Astrocyte (in vitro differentiated cells and primary cell): Measurements from ENCODE around the gene MGAT5. TPM values are rescaled to one million over a fixed set of nuclear protein-coding genes. Genes with fewer than 3 reads are reported as not detected.

Source experiments
- DNase-seq: peaks from one replicate; pipeline ENCODE4 v3.0.0-alpha.2; 2010; ENCODE audit warnings: low read depth
- FAIRE-seq: peaks from 2 replicates; lab custom pipeline; 2011; peaks lifted over from hg19 to GRCh38; lab: Jason Lieb, UNC
- H2AFZ ChIP-seq: 2 replicates; pipeline ENCODE4 v1.6.0; 2012; ENCODE audit warnings: low read depth, low read length, inconsistent platforms
- H3K27ac ChIP-seq: 2 replicates; pipeline ENCODE4 v1.5.1; 2011; ENCODE audit warnings: low read depth, low read length, inconsistent platforms
- H3K27me3 ChIP-seq: 2 replicates; pipeline ENCODE4 v1.6.0; 2011; ENCODE audit warnings: low read length, inconsistent platforms; ENCODE audit not compliant: insufficient read depth
- H3K36me3 ChIP-seq: 2 replicates; pipeline ENCODE4 v1.5.1; 2011; ENCODE audit warnings: low read length, inconsistent platforms; ENCODE audit not compliant: insufficient read depth
- H3K4me1 ChIP-seq: 2 replicates; pipeline ENCODE4 v1.5.1; 2011; ENCODE audit warnings: low read length, inconsistent platforms; ENCODE audit not compliant: insufficient read depth
- H3K4me2 ChIP-seq: 2 replicates; pipeline ENCODE4 v1.6.0; 2012; ENCODE audit warnings: low read length, inconsistent platforms
- H3K4me3 ChIP-seq: 2 replicates; pipeline ENCODE4 v1.5.1; 2011; ENCODE audit warnings: low read depth, mild to moderate bottlenecking, low read length, inconsistent platforms; ENCODE audit not compliant: insufficient read depth
- H3K79me2 ChIP-seq: 2 replicates; pipeline ENCODE4 v1.6.0; 2012; ENCODE audit warnings: mild to moderate bottlenecking, low read length, inconsistent platforms; ENCODE audit not compliant: insufficient read depth
- H3K9ac ChIP-seq: 2 replicates; pipeline ENCODE4 v1.6.0; 2012; ENCODE audit warnings: mild to moderate bottlenecking, low read length, inconsistent platforms
- H3K9me3 ChIP-seq: 2 replicates; pipeline ENCODE4 v1.5.1; 2012; ENCODE audit warnings: low read depth, mild to moderate bottlenecking, low read length, inconsistent platforms; ENCODE audit not compliant: insufficient read depth
- H4K20me1 ChIP-seq: 2 replicates; pipeline ENCODE4 v1.6.0; 2012; ENCODE audit warnings: low read length, inconsistent platforms; ENCODE audit not compliant: insufficient read depth
- H3K27ac Mint-ChIP-seq: one replicate; pipeline ENCODE4 v1.8.0; 2021; ENCODE audit warnings: mild to moderate bottlenecking, mixed read lengths; ENCODE audit not compliant: unreplicated experiment
- H3K27me3 Mint-ChIP-seq: one replicate; pipeline ENCODE4 v1.8.0; 2021; ENCODE audit warnings: low read depth, mixed read lengths; ENCODE audit not compliant: unreplicated experiment
- H3K36me3 Mint-ChIP-seq: one replicate; pipeline ENCODE4 v1.8.0; 2021; ENCODE audit warnings: low read depth, mixed read lengths; ENCODE audit not compliant: unreplicated experiment
- H3K4me1 Mint-ChIP-seq: one replicate; pipeline ENCODE4 v1.8.0; 2021; ENCODE audit warnings: low read depth, mixed read lengths; ENCODE audit not compliant: unreplicated experiment
- H3K4me3 Mint-ChIP-seq: one replicate; pipeline ENCODE4 v1.8.0; 2021; ENCODE audit warnings: mild to moderate bottlenecking, moderate library complexity, mixed read lengths; ENCODE audit not compliant: unreplicated experiment
- H3K9me3 Mint-ChIP-seq: one replicate; pipeline ENCODE4 v1.8.0; 2021; ENCODE audit warnings: mild to moderate bottlenecking, mixed read lengths; ENCODE audit not compliant: unreplicated experiment
- CTCF ChIP-seq: IDR thresholded peaks from 2 replicates; pipeline ENCODE4 v1.5.1; 2011; ENCODE audit warnings: low read depth, mild to moderate bottlenecking, inconsistent platforms, low read length, moderate library complexity; ENCODE audit not compliant: insufficient read depth
- EZH2 ChIP-seq: IDR thresholded peaks from 2 replicates; pipeline ENCODE4 v1.6.1; 2012; ENCODE audit warnings: mild to moderate bottlenecking, low read length, inconsistent platforms; ENCODE audit not compliant: insufficient read depth
- total RNA-seq: library from RNA; stranded (reverse); gene quantifications from 2 replicates; pipeline ENCODE4 v1.2.1, GENCODE V29; 2021

MGAT5 gene
- total RNA-seq, 1 donor from 2014 or later: 80.2 TPM

- peak; percentile 42 for DNase-seq
- peaks cover 14% of the 10 kb centered on the region for H3K4me1 Mint-ChIP-seq
Measured at GRCh38 chr2:134393075-134393461, 139.2 kb downstream of the MGAT5 start.

GRCh38 chr2:134395779-134396178 lies 141.9 kb downstream of the MGAT5 start:
- Histone ChIP-seq H3K79me2 (no peaks in the 10 kb centered on the region), H3K36me3 (no peaks in the 10 kb centered on the region), H3K4me2 (no peak overlapping the region), H2AFZ (no peak overlapping the region), H3K4me3 (no peak overlapping the region), H4K20me1 (no peaks in the 10 kb centered on the region), H3K9ac (no peak overlapping the region), H3K27me3 (no peaks in the 10 kb centered on the region), H3K9me3 (no peaks in the 10 kb centered on the region), H3K27ac (no peak overlapping the region), H3K4me1 (peaks cover 25% of the 10 kb centered on the region)
- no peaks in the 10 kb centered on the region for H3K27me3 Mint-ChIP-seq
- FAIRE-seq (no peak), DNase-seq (no peak)
- no peak overlapping the region for H3K4me3 Mint-ChIP-seq
- no peaks in the 10 kb centered on the region for H3K9me3 Mint-ChIP-seq
- peaks cover 14% of the 10 kb centered on the region for H3K4me1 Mint-ChIP-seq
- peaks cover 2% of the 10 kb centered on the region for H3K36me3 Mint-ChIP-seq
- TF ChIP-seq EZH2: no peak
- no peak for TF ChIP-seq CTCF
- no peak overlapping the region for H3K27ac Mint-ChIP-seq

More at GRCh38 chr2:134393075-134393461, 139.2 kb downstream of the MGAT5 start:
- no peak overlapping the region for H3K4me3 ChIP-seq
- H3K4me3 Mint-ChIP-seq: no peak overlapping the region
- no peaks in the 10 kb centered on the region for H3K79me2 ChIP-seq
- H4K20me1 ChIP-seq: no peaks in the 10 kb centered on the region
- H3K9me3 Mint-ChIP-seq: no peaks in the 10 kb centered on the region
- peaks cover 2% of the 10 kb centered on the region for H3K36me3 Mint-ChIP-seq
- H3K9ac ChIP-seq: no peak overlapping the region
- no peak overlapping the region for H3K27ac Mint-ChIP-seq
- H3K27ac ChIP-seq: no peak overlapping the region
- no peaks in the 10 kb centered on the region for H3K27me3 ChIP-seq
- TF ChIP-seq EZH2 (no peak), CTCF (no peak)
- no peaks in the 10 kb centered on the region for H3K9me3 ChIP-seq
- no peaks in the 10 kb centered on the region for H3K27me3 Mint-ChIP-seq
- no peak overlapping the region for H2AFZ ChIP-seq
- H3K36me3 ChIP-seq: no peaks in the 10 kb centered on the region
- no peak overlapping the region for H3K4me2 ChIP-seq
- peaks cover 14% of the 10 kb centered on the region for H3K4me1 ChIP-seq
- no peak for FAIRE-seq

- FAIRE-seq: no peak
- H3K4me1 Mint-ChIP-seq: peaks cover 9% of the 10 kb centered on the region
Measured at GRCh38 chr2:134396493-134396892, 142.6 kb downstream of the MGAT5 start.

More at GRCh38 chr2:134396493-134396892, 142.6 kb downstream of the MGAT5 start:
- H3K9me3 Mint-ChIP-seq: no peaks in the 10 kb centered on the region
- no peak overlapping the region for H3K4me3 Mint-ChIP-seq
- Histone ChIP-seq H3K79me2 (no peaks in the 10 kb centered on the region), H3K4me1 (peaks cover 26% of the 10 kb centered on the region), H4K20me1 (no peaks in the 10 kb centered on the region), H3K9me3 (no peaks in the 10 kb centered on the region), H3K4me2 (no peak overlapping the region), H3K36me3 (no peaks in the 10 kb centered on the region), H3K4me3 (no peak overlapping the region), H3K27me3 (no peaks in the 10 kb centered on the region), H3K27ac (no peak overlapping the region), H3K9ac (no peak overlapping the region), H2AFZ (no peak overlapping the region)
- no peak for TF ChIP-seq EZH2
- no peak for TF ChIP-seq CTCF
- H3K27ac Mint-ChIP-seq: no peak overlapping the region
- peaks cover 6% of the 10 kb centered on the region for H3K36me3 Mint-ChIP-seq
- H3K27me3 Mint-ChIP-seq: no peaks in the 10 kb centered on the region
- DNase-seq: no peak
